HepG2 (cell line): ENCODE measurements around the gene GRAMD1B. TPM values are rescaled to one million over a fixed set of nuclear protein-coding genes. Genes with fewer than 3 reads are reported as not detected.

Experiments
- ATAC-seq: fragments of 200-7000 bp; cut with Tn5 transposase; 3 replicates; pipeline ENCODE4 v1.9.1; 2020; ENCODE audit warnings: mild to moderate bottlenecking, moderate library complexity
- BruUV-seq: library from RNA; stranded (reverse); fragments of 400-500 nt; replicated peaks from 2 replicates; lab custom pipeline; 2021; lab: Mats Ljungman, UMichigan
- CTCF ChIA-PET: fragments of 300-600 bp; formaldehyde crosslinking; extraction: SDS; loops from one replicate; lab custom pipeline; 2021; ENCODE audit warnings: low total read pairs, inconsistent platforms, low intra/inter-chr PET ratio; lab: Yijun Ruan, JAX
- POLR2A ChIA-PET: fragments of 350-600 bp; sonication (Branson Sonifier 250); formaldehyde crosslinking; loops from one replicate; lab custom pipeline; 2020; ENCODE audit warnings: antibody characterized with exemption, inconsistent platforms; lab: Yijun Ruan, JAX
- DNase-seq: peaks from one replicate; pipeline ENCODE4 v3.0.0-alpha.2; 2015; ENCODE audit warnings: low spot score
- FAIRE-seq: peaks from 3 replicates; lab custom pipeline; 2011; peaks lifted over from hg19 to GRCh38; lab: Jason Lieb, UNC
- H2AFZ ChIP-seq: one replicate; pipeline ENCODE4 v1.6.1; 2011; ENCODE audit warnings: low read length, inconsistent platforms
- H3K27ac ChIP-seq: fragments of 300-600 bp; 3 replicates; pipeline ENCODE4 v1.8.0; 2011; ENCODE audit warnings: mixed run types, mild to moderate bottlenecking, mixed read lengths, low read length, inconsistent platforms; ENCODE audit not compliant: insufficient read depth; ENCODE audit errors: extremely low read length
- H3K27me3 ChIP-seq, 2 experiments: fragments of 200-600 bp in 1 of 2; 2 replicates in 1 of 2; 3 replicates in 1 of 2; pipeline versions ENCODE4 v1.6.0 to v1.8.0; 2011; ENCODE audit warnings: low read length in 2 of 2, mild to moderate bottlenecking in 2 of 2, moderate library complexity in 2 of 2, inconsistent platforms in 1 of 2; ENCODE audit not compliant: insufficient read depth in 2 of 2, control insufficient read depth in 1 of 2
- H3K36me3 ChIP-seq, 2 experiments: fragments of 200-600 bp in 1 of 2; replicated peaks in 1 of 2; 2 replicates in 1 of 2; 3 replicates in 1 of 2; pipeline versions ENCODE4 v1.5.1 to v1.8.0; 2011; ENCODE audit warnings: low read length in 2 of 2, inconsistent platforms in 1 of 2; ENCODE audit not compliant: insufficient read depth in 2 of 2, control insufficient read depth in 1 of 2
- H3K4me1 ChIP-seq: 2 replicates; pipeline ENCODE4 v1.5.1; 2012; ENCODE audit warnings: low read length, inconsistent platforms; ENCODE audit not compliant: insufficient read depth
- H3K4me2 ChIP-seq: 2 replicates; pipeline ENCODE4 v1.6.0; 2011; ENCODE audit warnings: low read depth, low read length, inconsistent platforms
- H3K4me3 ChIP-seq, 3 experiments: fragments of 200-600 bp in 1 of 3; sonication (generic), shearing (Covaris generic) in 1 of 3; replicated peaks in 1 of 3; 2 replicates each; pipeline ENCODE4 v1.5.1; 2011 to 2016; ENCODE audit warnings: low read length in 3 of 3, inconsistent platforms in 2 of 3, low read depth in 2 of 3, mild to moderate bottlenecking in 2 of 3, control low read depth in 1 of 3, mixed read lengths in 1 of 3; ENCODE audit not compliant: insufficient read depth in 1 of 3
- H3K79me2 ChIP-seq: one replicate; pipeline ENCODE4 v1.6.1; 2011; ENCODE audit warnings: low read length, inconsistent platforms; ENCODE audit not compliant: insufficient read depth
- H3K9ac ChIP-seq: 2 replicates; pipeline ENCODE4 v1.6.0; 2011; ENCODE audit warnings: mild to moderate bottlenecking, low read depth, low read length, inconsistent platforms; ENCODE audit not compliant: insufficient read depth
- H3K9me3 ChIP-seq: 2 replicates; pipeline ENCODE4 v1.5.1; 2012; ENCODE audit warnings: mild to moderate bottlenecking, low read length
- H4K20me1 ChIP-seq: 2 replicates; pipeline ENCODE4 v1.6.0; 2011; ENCODE audit warnings: inconsistent platforms, mild to moderate bottlenecking, low read length, moderate library complexity; ENCODE audit not compliant: insufficient read depth
- CEBPB ChIP-seq: IDR thresholded peaks from 2 replicates; pipeline ENCODE4 v1.6.1; 2011; ENCODE audit warnings: low read depth, low read length, improper control_type of control experiment, borderline replicate concordance
- DZIP1 ChIP-seq: sonication (generic); formaldehyde crosslinking; IDR thresholded peaks from 2 replicates; pipeline ENCODE4 v1.5.0; 2020; ENCODE audit warnings: mild to moderate bottlenecking, missing genetic modification reagents
- ESRRA ChIP-seq: sonication (generic); formaldehyde crosslinking; IDR thresholded peaks from 2 replicates; pipeline ENCODE4 v1.5.1; 2020; ENCODE audit warnings: mild to moderate bottlenecking, low read depth, missing genetic modification reagents
- FOXC1 ChIP-seq: sonication (generic); formaldehyde crosslinking; IDR thresholded peaks from 2 replicates; pipeline ENCODE4 v1.8.0; 2022; ENCODE audit warnings: mild to moderate bottlenecking, missing genetic modification reagents, borderline replicate concordance
- IKZF1 ChIP-seq: fragments of 450-650 bp; IDR thresholded peaks from 2 replicates; pipeline ENCODE4 v1.7.1; 2016
- JARID2 ChIP-seq: sonication (generic); formaldehyde crosslinking; IDR thresholded peaks from 2 replicates; pipeline ENCODE4 v1.8.1; 2023; ENCODE audit warnings: missing genetic modification reagents, inconsistent platforms; ENCODE audit not compliant: insufficient replicate concordance
- KLF13 ChIP-seq: sonication (generic); formaldehyde crosslinking; IDR thresholded peaks from 2 replicates; pipeline ENCODE4 v1.4.0; 2020; ENCODE audit warnings: mild to moderate bottlenecking, missing genetic modification reagents
- NR1H2 ChIP-seq: sonication (generic); formaldehyde crosslinking; IDR thresholded peaks from 2 replicates; pipeline ENCODE4 v1.8.1; 2022; ENCODE audit warnings: low read depth, missing genetic modification reagents, borderline replicate concordance
- RNF2 ChIP-seq: fragments of 450-650 bp; conservative IDR thresholded peaks from 2 replicates; pipeline ENCODE4 v1.6.1; 2016; ENCODE audit warnings: low read depth
- ZNF205 ChIP-seq: IDR thresholded peaks from 2 replicates; pipeline ENCODE4 v1.6.1; 2018; ENCODE audit warnings: missing biosample characterization, missing genetic modification reagents
- ZNF235 ChIP-seq: sonication (generic); formaldehyde crosslinking; IDR thresholded peaks from 2 replicates; pipeline ENCODE4 v1.8.1; 2023; ENCODE audit warnings: mild to moderate bottlenecking, missing genetic modification reagents, borderline replicate concordance
- ZNF274 ChIP-seq: sonication (generic); formaldehyde crosslinking; IDR thresholded peaks from 2 replicates; pipeline ENCODE4 v1.5.1; 2020; ENCODE audit warnings: mild to moderate bottlenecking, missing genetic modification reagents
- ZNF781 ChIP-seq: sonication (generic); formaldehyde crosslinking; IDR thresholded peaks from 2 replicates; pipeline ENCODE4 v1.5.1; 2020; ENCODE audit warnings: borderline replicate concordance, mild to moderate bottlenecking, missing genetic modification reagents; ENCODE audit errors: not compliant biosample characterization
- WGBS: methylation state at CpG from one replicate; pipeline ENCODE4 v1.1.6; 2017; ENCODE audit warnings: low lambda C conversion rate; 5-methylcytosine and 5-hydroxymethylcytosine counted together
- in situ Hi-C: cut with HindIII; loops from 2 replicates; pipeline ENCODE4 v1.10.0; 2017; ENCODE audit warnings: low pct_unique_long_range_greater_than_20kb; ENCODE audit not compliant: extremely low pct_ligation_motif_present
- intact Hi-C: fragments of 100-400 bp; cut with micrococcal nuclease; formaldehyde crosslinking; loops from one replicate; pipeline ENCODE4 v1.10.0; 2022; ENCODE audit not compliant: unreplicated experiment
- polyA plus RNA-seq, 8 experiments: library from polyadenylated mRNA; depleted of rRNA in 3 of 8; stranded (reverse) in 7 of 8; unstranded in 1 of 8; fragments of >200 nt; fragmentation: Illumina TruSeq in 4 of 8; extraction: Trizol in 4 of 8; gene quantifications; 2 replicates each; pipeline versions ENCODE4 v1.2.1 to v1.2.3, GENCODE V29; 2011 to 2016; ENCODE audit warnings: low read depth in 4 of 8, missing spikeins in 1 of 8, mixed read lengths in 1 of 8; ENCODE audit not compliant: insufficient read depth in 1 of 8
- total RNA-seq, 5 experiments: library from RNA; depleted of rRNA; stranded (reverse); fragments of >200 nt; fragmentation: Illumina TruSeq; extraction: Trizol; gene quantifications; 2 replicates each; pipeline ENCODE4 v1.2.3, GENCODE V29; 2016; ENCODE audit warnings: low read depth in 1 of 5
- TF ChIP-seq, protein P1 (sequence below): sonication (generic); formaldehyde crosslinking; conservative IDR thresholded peaks from 2 replicates; pipeline ENCODE4 v1.4.0; 2020; ENCODE audit warnings: mild to moderate bottlenecking, missing genetic modification reagents, moderate library complexity

The GRAMD1B gene
- total and polyA plus RNA-seq, 2 of the 13 experiments (the other 11 are each of a cell fraction or from before 2014, with no cell fraction given) = 0.12 TPM; not detected in 1

GRCh38 chr11:123607781-123608180 lies 177.7 kb downstream of the GRAMD1B start:
- H3K27me3 ChIP-seq = no peaks in the 10 kb centered on the region
- DNase-seq (no peak), FAIRE-seq (no peak)
- H3K36me3 ChIP-seq = no peaks in the 10 kb centered on the region
- no peak overlapping the region for H3K4me3 ChIP-seq
- H2AFZ ChIP-seq = no peak overlapping the region
- WGBS = no CpG with 5 or more reads among the region's 1 CpG
- TF ChIP-seq KLF13 (CRISPR knock-in tag) (no peak), ZNF235 (CRISPR knock-in tag) (no peak), DZIP1 (CRISPR knock-in tag) (no peak), RNF2 (no peak)
- TF ChIP-seq, all 625 proteins: peak for 0
- no peak for ATAC-seq
- POLR2A ChIA-PET = no interaction called here
- Histone ChIP-seq H4K20me1 (no peaks in the 10 kb centered on the region), H3K4me1 (no peaks in the 10 kb centered on the region), H3K79me2 (no peaks in the 10 kb centered on the region), H3K27ac (no peak overlapping the region), H3K9ac (no peak overlapping the region), H3K4me2 (no peak overlapping the region), H3K9me3 (no peaks in the 10 kb centered on the region)
- BruUV-seq = no TSS peak
- intact Hi-C loops (no loop called here), in situ Hi-C loops (no loop called here)
- CTCF ChIA-PET = no interaction called here

DNA sequence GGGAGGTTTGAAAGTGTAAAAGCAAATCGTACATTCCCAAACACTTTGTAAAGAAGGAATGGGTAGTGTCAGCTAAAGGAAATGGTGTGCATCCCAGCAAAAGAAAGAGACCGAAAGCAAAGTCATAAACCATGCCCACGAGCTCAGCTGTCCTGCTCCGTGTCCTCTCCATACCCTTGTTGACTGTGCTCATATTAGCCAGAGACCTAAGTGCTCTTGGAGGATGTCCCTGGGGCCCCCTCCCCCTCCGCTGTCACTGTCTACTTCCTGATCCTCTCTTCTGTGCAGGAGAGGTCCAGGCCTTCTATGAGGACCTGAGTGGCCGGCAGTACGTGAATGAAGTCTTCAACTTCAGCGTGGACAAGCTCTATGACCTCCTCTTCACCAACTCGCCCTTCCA lies 178.3 kb downstream of the GRAMD1B start:
- intact Hi-C loops = no loop called here
- no peak overlapping the region for H3K4me3 ChIP-seq
- no peaks in the 10 kb centered on the region for H3K36me3 ChIP-seq
- no peaks in the 10 kb centered on the region for H4K20me1 ChIP-seq
- TF ChIP-seq ESRRA (CRISPR knock-in tag) (no peak), FOXC1 (CRISPR knock-in tag) (no peak), CEBPB (no peak), IKZF1 (no peak), NR1H2 (CRISPR knock-in tag) (no peak), JARID2 (CRISPR knock-in tag) (no peak), ZNF205 (CRISPR knock-in tag) (no peak), ZNF781 (no peak), ZNF274 (CRISPR knock-in tag) (no peak)
- TF ChIP-seq, protein P1, sequence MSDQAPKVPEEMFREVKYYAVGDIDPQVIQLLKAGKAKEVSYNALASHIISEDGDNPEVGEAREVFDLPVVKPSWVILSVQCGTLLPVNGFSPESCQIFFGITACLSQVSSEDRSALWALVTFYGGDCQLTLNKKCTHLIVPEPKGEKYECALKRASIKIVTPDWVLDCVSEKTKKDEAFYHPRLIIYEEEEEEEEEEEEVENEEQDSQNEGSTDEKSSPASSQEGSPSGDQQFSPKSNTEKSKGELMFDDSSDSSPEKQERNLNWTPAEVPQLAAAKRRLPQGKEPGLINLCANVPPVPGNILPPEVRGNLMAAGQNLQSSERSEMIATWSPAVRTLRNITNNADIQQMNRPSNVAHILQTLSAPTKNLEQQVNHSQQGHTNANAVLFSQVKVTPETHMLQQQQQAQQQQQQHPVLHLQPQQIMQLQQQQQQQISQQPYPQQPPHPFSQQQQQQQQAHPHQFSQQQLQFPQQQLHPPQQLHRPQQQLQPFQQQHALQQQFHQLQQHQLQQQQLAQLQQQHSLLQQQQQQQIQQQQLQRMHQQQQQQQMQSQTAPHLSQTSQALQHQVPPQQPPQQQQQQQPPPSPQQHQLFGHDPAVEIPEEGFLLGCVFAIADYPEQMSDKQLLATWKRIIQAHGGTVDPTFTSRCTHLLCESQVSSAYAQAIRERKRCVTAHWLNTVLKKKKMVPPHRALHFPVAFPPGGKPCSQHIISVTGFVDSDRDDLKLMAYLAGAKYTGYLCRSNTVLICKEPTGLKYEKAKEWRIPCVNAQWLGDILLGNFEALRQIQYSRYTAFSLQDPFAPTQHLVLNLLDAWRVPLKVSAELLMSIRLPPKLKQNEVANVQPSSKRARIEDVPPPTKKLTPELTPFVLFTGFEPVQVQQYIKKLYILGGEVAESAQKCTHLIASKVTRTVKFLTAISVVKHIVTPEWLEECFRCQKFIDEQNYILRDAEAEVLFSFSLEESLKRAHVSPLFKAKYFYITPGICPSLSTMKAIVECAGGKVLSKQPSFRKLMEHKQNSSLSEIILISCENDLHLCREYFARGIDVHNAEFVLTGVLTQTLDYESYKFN (CRISPR knock-in tag) = no peak
- TF ChIP-seq, all 625 proteins: peak for 0
- in situ Hi-C loops = no loop called here
- FAIRE-seq (no peak), DNase-seq (no peak), ATAC-seq (no peak)
- POLR2A ChIA-PET = no interaction called here
- Histone ChIP-seq H3K4me1 (no peaks in the 10 kb centered on the region), H2AFZ (no peak overlapping the region), H3K27ac (no peak overlapping the region), H3K27me3 (no peaks in the 10 kb centered on the region), H3K9ac (no peak overlapping the region), H3K4me2 (no peak overlapping the region), H3K79me2 (no peaks in the 10 kb centered on the region), H3K9me3 (no peaks in the 10 kb centered on the region)
- BruUV-seq = no TSS peak
- CTCF ChIA-PET = no interaction called here
- WGBS = 69% methylated on average over 9 of the region's 9 CpGs
